ENCODE results near the gene A2M.

- TF ChIP-seq CTCF (IDR thresholded peaks at IDR 0.05; ENCODE audit: control extremely low read depth in 1 of 3, insufficient read depth in 1 of 3, low read depth in 1 of 3, low read length in 3 of 3), result no peak
- no peak for TF ChIP-seq JUND (IDR thresholded peaks at IDR 0.05; ENCODE audit: low read length)
- TF ChIP-seq RNF2 (IDR thresholded peaks at IDR 0.05; ENCODE audit: borderline replicate concordance, low read depth, low read length, missing control alignments, poor library complexity, severe bottlenecking), result no peak
- no peak for TF ChIP-seq CREB1 (IDR thresholded peaks at IDR 0.05)
- TF ChIP-seq EP300 (IDR thresholded peaks at IDR 0.05; ENCODE audit: borderline replicate concordance in 1 of 2, low read depth in 2 of 2, low read length in 2 of 2), result no peak
- no peak for TF ChIP-seq POLR2AphosphoS5 (IDR thresholded peaks at IDR 0.05; ENCODE audit: low read depth, low read length)
- TF ChIP-seq RFX5 (IDR thresholded peaks at IDR 0.05; ENCODE audit: borderline replicate concordance, low read depth, low read length), result no peak
Measured at GRCh38 chr12:9124383-9125031, 8.8 kb upstream of the A2M start.

All from H1 (cell line).